HFFc6 (cell line): Measurements from ENCODE around the gene ARHGEF38. TPM values are rescaled to one million over a fixed set of nuclear protein-coding genes. Genes with fewer than 3 reads are reported as not detected.

Source experiments
- DNase-seq: peaks from one replicate; pipeline ENCODE4 v3.0.0-alpha.2; 2018
- H3K27ac Mint-ChIP-seq: 2 replicates; pipeline ENCODE4 v1.8.0; 2020; ENCODE audit warnings: mild to moderate bottlenecking, mixed read lengths
- H3K27me3 Mint-ChIP-seq: 2 replicates; pipeline ENCODE4 v1.8.0; 2021; ENCODE audit warnings: mild to moderate bottlenecking, moderate library complexity, mixed read lengths; ENCODE audit not compliant: insufficient read depth
- H3K36me3 Mint-ChIP-seq: 2 replicates; pipeline ENCODE4 v1.8.0; 2021; ENCODE audit warnings: low read depth, mixed read lengths
- H3K4me1 Mint-ChIP-seq: 2 replicates; pipeline ENCODE4 v1.8.0; 2020; ENCODE audit warnings: low read depth, mixed read lengths
- H3K4me3 Mint-ChIP-seq: 2 replicates; pipeline ENCODE4 v1.8.0; 2020; ENCODE audit warnings: mild to moderate bottlenecking, moderate library complexity, mixed read lengths
- H3K9me3 Mint-ChIP-seq: 2 replicates; pipeline ENCODE4 v1.8.0; 2020; ENCODE audit warnings: mild to moderate bottlenecking, mixed read lengths
- CTCF ChIP-seq: fragments of 200-600 bp; sonication (generic); IDR thresholded peaks from 2 replicates; pipeline ENCODE4 v1.5.0; 2021; ENCODE audit warnings: antibody characterized with exemption, mild to moderate bottlenecking
- total RNA-seq, 6 experiments: library from RNA; stranded (reverse); fragmentation: NEBNext Ultra II Directional; extraction: Animal tissue kit (Norgen Biotek cat#: 25700); gene quantifications; 2 replicates in 1 of 6; 3 replicates in 5 of 6; pipeline ENCODE4 v1.2.3, GENCODE V29; 2021

Gene ARHGEF38
- total RNA-seq, 6 experiments from 2014 or later = not detected

GRCh38 chr4:105633241-105633640 lies 80.8 kb downstream of the ARHGEF38 start:
- Mint-ChIP-seq H3K4me3 (no peak overlapping the region), H3K9me3 (no peaks in the 10 kb centered on the region), H3K36me3 (no peaks in the 10 kb centered on the region), H3K27ac (no peak overlapping the region), H3K27me3 (peaks cover 5% of the 10 kb centered on the region), H3K4me1 (no peaks in the 10 kb centered on the region)
- DNase-seq = no peak
- TF ChIP-seq CTCF = no peak

GRCh38 chr4:105634402-105635080 lies 82.1 kb downstream of the ARHGEF38 start:
- no peaks in the 10 kb centered on the region for H3K9me3 Mint-ChIP-seq
- no peaks in the 10 kb centered on the region for H3K4me1 Mint-ChIP-seq
- H3K27me3 Mint-ChIP-seq = peaks cover 2% of the 10 kb centered on the region; the same call in 1 of the 2 replicates
- H3K36me3 Mint-ChIP-seq = no peaks in the 10 kb centered on the region
- H3K27ac Mint-ChIP-seq = no peak overlapping the region
- DNase-seq = no peak
- H3K4me3 Mint-ChIP-seq = no peak overlapping the region
- no peak for TF ChIP-seq CTCF

- TF ChIP-seq CTCF = no peak
- H3K27ac Mint-ChIP-seq = no peak overlapping the region
- no peaks in the 10 kb centered on the region for H3K9me3 Mint-ChIP-seq
- H3K27me3 Mint-ChIP-seq = no peaks in the 10 kb centered on the region
- H3K36me3 Mint-ChIP-seq = no peaks in the 10 kb centered on the region
- H3K4me1 Mint-ChIP-seq = no peaks in the 10 kb centered on the region
- no peak overlapping the region for H3K4me3 Mint-ChIP-seq
- no peak for DNase-seq
These were observed 85.2 kb downstream of the ARHGEF38 start for GRCh38 chr4:105637408-105638176.

- Mint-ChIP-seq H3K36me3 (no peaks in the 10 kb centered on the region), H3K27ac (no peak overlapping the region)
These were observed 89.4 kb downstream of the ARHGEF38 start for GRCh38 chr4:105641845-105642244.

GRCh38 chr4:105644257-105644656 lies 91.8 kb downstream of the ARHGEF38 start:
- Mint-ChIP-seq H3K27me3 (no peaks in the 10 kb centered on the region; the same call in 1 of the 2 replicates), H3K4me1 (no peaks in the 10 kb centered on the region), H3K36me3 (no peaks in the 10 kb centered on the region), H3K4me3 (no peak overlapping the region), H3K27ac (no peak overlapping the region), H3K9me3 (no peaks in the 10 kb centered on the region)
- no peak for DNase-seq
- no peak for TF ChIP-seq CTCF

More at GRCh38 chr4:105641845-105642244, 89.4 kb downstream of the ARHGEF38 start:
- TF ChIP-seq CTCF = no peak
- Mint-ChIP-seq H3K27me3 (no peaks in the 10 kb centered on the region; the same call in 1 of the 2 replicates), H3K4me1 (no peaks in the 10 kb centered on the region), H3K9me3 (no peaks in the 10 kb centered on the region), H3K4me3 (no peak overlapping the region)
- DNase-seq = no peak
